ENCODE results near the gene KLHL11. TPM values are rescaled to one million over a fixed set of nuclear protein-coding genes. Genes with fewer than 3 reads are reported as not detected.

The KLHL11 gene
- total RNA-seq, result 10 to 100 TPM; 24.2 to 45.0 TPM

GRCh38 chr17:41864836-41865595 is at the start of gene KLHL11:
Gene KLHL11 (minus strand): TSS chr17:41865423. CDS start chr17:41865370, 53 bp downstream.
- peak; percentile 89 for DNase-seq (ENCODE audit: low spot score)
- TF ChIP-seq CTCF (IDR thresholded peaks at IDR 0.05) (peak in 2 of 4 experiments; percentile 16 to 33), POLR2A (IDR thresholded peaks at IDR 0.05) (peak; percentile 87), POLR2AphosphoS5 (IDR thresholded peaks at IDR 0.05) (peak; percentile 78)
- H3K27me3 ChIP-seq (replicated peaks; ENCODE audit: insufficient read depth), result no peaks in the 10 kb centered on the region
- intact Hi-C loops (cut with DNase I), result no loop called here
- H3K4me3 ChIP-seq, result peak within 1 kb of the TSS; percentile 83 to 99
- H3K36me3 ChIP-seq, result no peaks in the 10 kb centered on the region
- WGBS, result under 1% methylated on average over 30 of the region's 90 CpGs
- peak within 1 kb of the TSS; percentile 83 to 90 for H3K27ac ChIP-seq
- no peaks in the 10 kb centered on the region for H3K9me3 ChIP-seq
- H3K4me1 ChIP-seq (replicated peaks), result peaks cover 9% of the 10 kb centered on the region

GRCh38 chr17:41915020-41915419 is 49.8 kb upstream of the KLHL11 start:
- Histone ChIP-seq H3K27ac (peak overlapping the region in 1 of 2 donors; percentile 49), H3K9me3 (no peaks in the 10 kb centered on the region), H3K27me3 (replicated peaks; ENCODE audit: insufficient read depth) (no peaks in the 10 kb centered on the region), H3K36me3 (peaks cover 12 to 24% of the 10 kb centered on the region in 2 donors), H3K4me1 (replicated peaks) (no peaks in the 10 kb centered on the region), H3K4me3 (no peak overlapping the region)
- DNase-seq (ENCODE audit: low spot score), result no peak
- no peak for TF ChIP-seq POLR2AphosphoS5 (IDR thresholded peaks at IDR 0.05)
- TF ChIP-seq POLR2A (IDR thresholded peaks at IDR 0.05), result no peak
- TF ChIP-seq CTCF (IDR thresholded peaks at IDR 0.05), result no peak
- 66% methylated on average over 5 of the region's 5 CpGs for WGBS
- intact Hi-C loops (cut with DNase I), result no loop called here

GRCh38 chr17:41914358-41914766 is 49.1 kb upstream of the KLHL11 start:
- intact Hi-C loops (cut with DNase I), result no loop called here
- Histone ChIP-seq H3K27me3 (replicated peaks; ENCODE audit: insufficient read depth) (no peaks in the 10 kb centered on the region), H3K4me3 (no peak overlapping the region), H3K27ac (peak overlapping the region in 1 of 2 donors; percentile 49), H3K36me3 (peaks cover 19 to 31% of the 10 kb centered on the region in 2 donors), H3K4me1 (replicated peaks) (no peaks in the 10 kb centered on the region), H3K9me3 (no peaks in the 10 kb centered on the region)
- WGBS, result 70% methylated on average over 6 of the region's 6 CpGs
- TF ChIP-seq POLR2AphosphoS5 (IDR thresholded peaks at IDR 0.05) (no peak), CTCF (IDR thresholded peaks at IDR 0.05) (no peak), POLR2A (IDR thresholded peaks at IDR 0.05) (no peak)
- DNase-seq (ENCODE audit: low spot score), result no peak

- intact Hi-C loops (cut with DNase I), result no loop called here
- 62% methylated on average over 4 of the region's 4 CpGs for WGBS
- peak; percentile 16 for DNase-seq (ENCODE audit: low spot score)
- H3K4me3 ChIP-seq, result no peak overlapping the region
- no peak for TF ChIP-seq POLR2A (IDR thresholded peaks at IDR 0.05)
- TF ChIP-seq CTCF (IDR thresholded peaks at IDR 0.05), result no peak
- no peaks in the 10 kb centered on the region for H3K9me3 ChIP-seq
- H3K27ac ChIP-seq, result peak overlapping the region in 1 of 2 donors; percentile 49
- H3K27me3 ChIP-seq (replicated peaks; ENCODE audit: insufficient read depth), result no peaks in the 10 kb centered on the region
- H3K4me1 ChIP-seq (replicated peaks), result no peaks in the 10 kb centered on the region
- H3K36me3 ChIP-seq, result peaks cover 22 to 31% of the 10 kb centered on the region in 2 donors
These were observed 48.6 kb upstream of the KLHL11 start for GRCh38 chr17:41913798-41914197.

GRCh38 chr17:41912925-41913324 is 47.7 kb upstream of the KLHL11 start:
- no peak overlapping the region for H3K4me3 ChIP-seq
- WGBS, result 88% methylated on average over 1 of the region's 1 CpG
- H3K36me3 ChIP-seq, result peaks cover 22 to 35% of the 10 kb centered on the region in 2 donors
- no peaks in the 10 kb centered on the region for H3K9me3 ChIP-seq
- H3K27ac ChIP-seq, result no peak overlapping the region
- DNase-seq (ENCODE audit: low spot score), result no peak
- intact Hi-C loops (cut with DNase I), result no loop called here
- no peaks in the 10 kb centered on the region for H3K4me1 ChIP-seq (replicated peaks)
- no peak for TF ChIP-seq POLR2AphosphoS5 (IDR thresholded peaks at IDR 0.05)
- TF ChIP-seq POLR2A (IDR thresholded peaks at IDR 0.05), result no peak
- H3K27me3 ChIP-seq (replicated peaks; ENCODE audit: insufficient read depth), result no peaks in the 10 kb centered on the region
